A549 treated with AZD9567 at 1 μM for 4 hours (cell line): ENCODE measurements around the gene TRIM25. TPM values are rescaled to one million over a fixed set of nuclear protein-coding genes. Genes with fewer than 3 reads are reported as not detected.

Experiments
- total RNA-seq: library from RNA; stranded (reverse); fragments of 200-300 nt; extraction: Qiagen RNA extraction; gene quantifications from 5 replicates; pipeline ENCODE4 v1.2.3, GENCODE V29; 2022; ENCODE audit not compliant: insufficient read depth

Gene TRIM25
- total RNA-seq = 62.7 to 65.7 TPM (median 63.5 TPM) in 5 replicates

GRCh38 chr17:56913867-56914580, at the start of gene TRIM25:
Gene TRIM25, minus strand, starts transcription at chr17:56914049. Its CDS starts 61 bp downstream, at chr17:56913988.

GRCh38 chr17:56960596-56961538, 47.0 kb upstream of the TRIM25 start, which contains the start of gene COIL:
Gene COIL, minus strand, starts transcription at chr17:56961050. Its CDS starts 31 bp downstream, at chr17:56961019.

Other genes starting within 250 kb of the TRIM25 start
- 1.5 to 2.6 TPM (median 2.3 TPM) in 5 replicates for gene C17orf67, start 80.1 kb downstream of the TRIM25 start, total RNA-seq
- gene DGKE, start 79.9 kb downstream of the TRIM25 start, total RNA-seq = 2.9 to 5.8 TPM (median 4.7 TPM) in 5 replicates
- 14.1 to 19.2 TPM (median 14.8 TPM) in 5 replicates for gene COIL, start 47.0 kb upstream of the TRIM25 start, total RNA-seq
- 39.0 to 42.9 TPM (median 41.4 TPM) in 5 replicates for gene SCPEP1, start 64.1 kb upstream of the TRIM25 start, total RNA-seq
- 50.7 to 69.3 TPM (median 56.4 TPM) in 5 replicates for gene AKAP1, start 171.2 kb upstream of the TRIM25 start, total RNA-seq